Measurements from ENCODE around the gene MCRIP2.
"Not testable (repeated sequence)": the region's sequence is repeated elsewhere in the genome, so short reads cannot be mapped to it uniquely, and the experiment has no call there.

MCRIP2 gene

GRCh38 chr16:641326-642188, at the start of gene MCRIP2:
MCRIP2 (plus strand) TSS chr16:641828; CDS start chr16:641992, 164 bp downstream.
- DNase-seq (ENCODE audit: low read depth), result peak; percentile 79

GRCh38 chr16:591892-592517, 49.6 kb upstream of the MCRIP2 start:
- DNase-seq (ENCODE audit: low read depth), result no peak

- DNase-seq (ENCODE audit: low read depth), result no peak
Measured at GRCh38 chr16:592518-593306, 48.9 kb upstream of the MCRIP2 start.

GRCh38 chr16:593406-593805, 48.2 kb upstream of the MCRIP2 start:
- DNase-seq (ENCODE audit: low read depth), result no peak

GRCh38 chr16:593807-594206, 47.8 kb upstream of the MCRIP2 start:
- no peak for DNase-seq (ENCODE audit: low read depth)

GRCh38 chr16:595094-595528, 46.5 kb upstream of the MCRIP2 start:
- DNase-seq (ENCODE audit: low read depth), result no peak

GRCh38 chr16:595942-596735, 45.5 kb upstream of the MCRIP2 start:
- DNase-seq (ENCODE audit: low read depth), result no peak

- DNase-seq (ENCODE audit: low read depth), result no peak
Measured at GRCh38 chr16:596736-597060, 44.9 kb upstream of the MCRIP2 start.

GRCh38 chr16:597655-598054, 44.0 kb upstream of the MCRIP2 start:
- not testable (repeated sequence) for DNase-seq (ENCODE audit: low read depth)

- DNase-seq (ENCODE audit: low read depth), result no peak
Measured at GRCh38 chr16:598823-599739, 42.5 kb upstream of the MCRIP2 start.

- no peak for DNase-seq (ENCODE audit: low read depth)
Measured at GRCh38 chr16:600781-601180, 40.8 kb upstream of the MCRIP2 start.

- DNase-seq (ENCODE audit: low read depth), result no peak
Measured at GRCh38 chr16:603933-604332, 37.7 kb upstream of the MCRIP2 start.

- no peak for DNase-seq (ENCODE audit: low read depth)
Measured at GRCh38 chr16:606656-607307, 34.8 kb upstream of the MCRIP2 start.

GRCh38 chr16:608019-608418, 33.6 kb upstream of the MCRIP2 start:
- DNase-seq (ENCODE audit: low read depth), result peak; percentile 58

- DNase-seq (ENCODE audit: low read depth), result no peak
Measured at GRCh38 chr16:609316-609715, 32.3 kb upstream of the MCRIP2 start.

GRCh38 chr16:609984-610383, 31.6 kb upstream of the MCRIP2 start:
- no peak for DNase-seq (ENCODE audit: low read depth)

GRCh38 chr16:610513-611381, 30.9 kb upstream of the MCRIP2 start:
- peak; percentile 61 for DNase-seq (ENCODE audit: low read depth)

GRCh38 chr16:615122-615521, 26.5 kb upstream of the MCRIP2 start:
- DNase-seq (ENCODE audit: low read depth), result no peak
